Measurements from ENCODE around the gene TIMM10.

TIMM10 gene, protein sequence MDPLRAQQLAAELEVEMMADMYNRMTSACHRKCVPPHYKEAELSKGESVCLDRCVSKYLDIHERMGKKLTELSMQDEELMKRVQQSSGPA

DNA sequence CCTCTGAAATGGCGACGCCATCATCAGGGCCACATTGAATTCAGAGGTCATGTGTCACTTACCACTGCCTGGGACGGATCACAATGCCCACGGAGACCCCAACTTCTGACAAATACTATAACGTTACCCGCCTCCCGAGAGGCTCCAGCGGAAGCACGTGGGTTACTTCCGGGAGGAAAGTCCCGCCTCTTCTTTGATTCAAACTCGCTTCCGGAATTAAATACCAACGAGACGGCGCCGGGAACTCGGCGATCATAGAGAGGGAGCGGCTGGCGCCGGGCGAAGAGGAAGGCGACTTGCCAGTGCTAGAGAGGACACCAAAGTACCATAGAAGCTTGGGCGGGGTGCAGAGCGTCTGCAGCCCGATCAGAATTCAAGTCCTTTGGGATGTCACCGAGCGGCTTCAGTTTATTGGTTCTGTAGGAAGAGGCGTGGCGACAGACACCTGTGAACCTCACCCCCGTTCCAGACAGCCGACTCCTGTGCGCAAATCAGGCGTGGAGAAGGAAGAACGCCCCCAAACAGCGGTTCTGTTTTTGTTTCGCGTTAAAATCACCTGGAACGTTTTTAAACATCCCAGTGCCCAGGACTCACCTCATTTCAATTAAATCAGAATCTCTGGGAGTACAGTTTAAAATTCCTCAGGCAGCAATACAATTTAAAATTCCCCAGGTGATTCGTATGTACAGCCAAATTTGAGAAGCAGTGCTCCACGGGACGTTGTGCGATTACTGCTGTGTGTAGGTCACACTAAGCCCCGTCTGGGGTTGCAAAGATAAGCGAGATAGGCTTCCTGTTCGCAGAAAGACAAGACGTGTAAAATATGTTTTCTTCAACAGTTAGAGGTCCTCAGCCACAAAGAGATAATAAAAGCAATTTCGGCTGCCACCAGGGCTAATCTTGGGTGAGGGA, at the start of gene TIMM10:
Gene TIMM10 (minus strand): TSS at position 159 of the 912 bp plus-strand sequence. CDS start 565 bp downstream, outside the sequence.
- peak; percentile 93 for DNase-seq (ENCODE audit: low read depth)

DNA sequence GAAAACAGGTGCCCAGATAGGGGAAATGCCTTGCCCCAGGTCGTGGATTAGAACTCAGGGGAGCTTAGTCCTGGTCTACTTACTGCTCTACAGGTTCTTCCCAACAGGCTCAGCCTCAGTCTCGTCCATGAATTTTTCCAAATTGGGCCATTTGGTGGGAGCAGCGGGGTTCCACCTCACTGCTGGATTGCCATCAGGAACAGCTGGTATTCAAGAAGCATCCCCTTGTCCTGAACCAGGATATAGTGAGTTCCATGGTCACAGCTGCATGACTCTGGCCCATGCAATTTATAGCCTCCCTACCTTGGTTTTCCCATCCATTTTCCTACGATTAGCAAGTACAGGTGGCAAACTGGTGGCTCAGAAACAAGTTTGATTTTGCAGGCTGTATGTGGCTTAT, 43.5 kb upstream of the TIMM10 start:
- no peak for DNase-seq (ENCODE audit: low read depth)

DNA sequence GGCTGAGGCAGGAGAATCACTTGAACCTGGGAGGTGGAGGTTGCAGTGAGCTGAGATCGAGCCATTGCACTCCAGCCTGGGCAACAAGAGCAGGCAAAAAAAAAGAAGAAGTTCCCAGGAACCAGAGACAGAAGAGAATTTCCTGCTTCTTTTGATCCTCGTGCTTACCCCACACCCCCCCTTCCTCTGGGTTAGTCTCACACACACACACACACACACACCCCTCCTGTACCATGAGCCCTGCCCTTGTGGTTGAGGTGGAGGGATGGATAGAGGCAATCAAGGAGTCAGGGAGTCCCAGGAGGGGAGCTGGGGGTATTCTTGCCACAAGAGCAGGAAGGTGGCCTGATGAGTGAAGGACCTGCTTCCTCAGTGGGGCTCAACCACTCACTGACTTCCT, 41.1 kb upstream of the TIMM10 start:
- no peak for DNase-seq (ENCODE audit: low read depth)

DNA sequence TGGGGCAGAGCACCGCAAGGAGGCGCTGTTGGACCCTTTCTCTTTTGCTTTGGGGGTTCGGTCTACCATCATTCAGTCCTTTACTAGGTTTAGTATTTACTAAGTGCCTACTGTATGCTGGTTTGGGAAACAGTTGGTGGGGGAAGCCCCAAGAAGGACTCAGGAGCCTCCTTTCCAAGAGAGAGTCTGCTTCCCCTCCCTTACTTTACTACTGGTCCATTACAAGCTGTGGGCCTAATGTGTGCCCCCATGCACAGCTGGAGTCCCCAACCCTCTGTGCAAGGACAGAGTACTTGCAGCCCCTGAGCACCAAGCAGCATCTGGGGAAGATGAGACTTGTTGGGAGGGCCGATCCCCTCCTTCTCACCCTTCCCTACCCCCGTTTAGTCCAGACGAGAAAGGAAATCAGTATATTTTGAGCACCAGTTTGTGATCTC, 37.8 kb upstream of the TIMM10 start:
- peak; percentile 66 for DNase-seq (ENCODE audit: low read depth)

DNA sequence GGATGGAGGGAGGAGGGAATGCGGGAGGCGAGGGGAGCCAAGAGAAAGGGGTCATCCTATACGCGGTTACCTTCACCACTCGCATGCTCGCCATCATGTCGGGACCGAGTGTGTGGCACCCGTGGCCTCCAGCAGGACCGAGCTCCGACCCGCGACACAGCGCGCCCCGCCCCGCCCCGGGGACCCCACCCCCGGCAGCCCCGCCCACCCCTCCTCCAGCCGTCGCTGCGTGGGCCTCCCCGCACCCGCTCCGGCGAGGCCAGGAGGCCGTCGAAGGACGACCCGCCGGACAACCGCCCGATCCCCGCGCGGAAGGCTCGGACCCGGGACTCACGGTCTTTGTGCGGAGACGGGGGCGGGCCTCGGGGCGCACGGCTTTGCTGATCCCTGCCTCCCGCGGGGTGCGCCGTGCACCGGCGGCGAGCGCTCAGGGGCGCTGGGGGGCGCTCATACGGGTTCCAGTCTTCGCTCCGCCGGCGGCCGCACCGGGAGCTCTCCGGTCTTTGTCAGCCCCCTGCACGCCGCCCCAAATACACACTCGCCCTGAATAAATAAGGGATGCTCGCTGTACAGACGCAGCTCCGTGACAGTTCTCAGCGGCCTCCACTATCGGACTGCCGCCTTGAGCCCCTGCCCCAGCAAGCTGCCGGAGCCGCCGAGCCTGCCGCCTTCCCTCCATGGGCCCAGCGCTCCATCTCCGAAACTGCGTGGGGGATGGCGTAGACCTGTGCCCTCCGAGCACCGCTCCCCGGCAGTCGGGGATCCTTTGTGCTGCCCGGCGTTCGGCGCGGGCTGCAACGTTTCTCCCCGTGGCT, 37.2 kb upstream of the TIMM10 start, which contains the start of gene UBE2L6:
Gene UBE2L6 (minus strand): TSS at position 158 of the 815 bp plus-strand sequence. CDS start 61 bp downstream, at position 97.
- no peak for DNase-seq (ENCODE audit: low read depth)

DNA sequence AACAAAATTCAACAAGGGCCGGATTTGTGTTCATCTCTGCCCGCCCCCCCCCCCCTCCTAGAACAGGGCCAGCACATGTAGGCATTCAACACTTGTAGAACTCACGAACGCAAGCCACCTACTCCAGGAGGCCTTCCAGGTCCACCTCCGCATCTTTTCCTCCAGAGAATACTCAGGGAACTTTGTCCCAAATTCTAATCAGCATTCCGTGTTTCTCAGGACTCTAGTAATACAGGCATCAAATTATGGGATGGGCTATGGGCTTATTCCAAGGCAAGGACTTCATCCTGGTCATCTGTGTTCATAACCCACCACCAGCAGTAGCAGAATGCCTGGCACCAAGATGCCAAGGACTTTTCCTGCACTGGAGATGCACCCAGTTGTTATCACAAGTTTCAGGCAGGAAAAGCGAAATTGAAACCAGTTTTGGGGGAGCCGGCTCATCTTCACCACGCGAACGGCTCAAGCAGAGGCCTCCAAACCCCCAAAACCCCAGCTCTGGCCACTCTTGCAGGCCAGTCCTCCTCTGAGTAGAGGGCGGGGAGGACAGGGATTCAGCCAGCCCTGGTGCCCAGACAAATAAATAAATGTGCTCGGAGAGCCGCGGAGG, 36.5 kb upstream of the TIMM10 start:
- no peak for DNase-seq (ENCODE audit: low read depth)

DNA sequence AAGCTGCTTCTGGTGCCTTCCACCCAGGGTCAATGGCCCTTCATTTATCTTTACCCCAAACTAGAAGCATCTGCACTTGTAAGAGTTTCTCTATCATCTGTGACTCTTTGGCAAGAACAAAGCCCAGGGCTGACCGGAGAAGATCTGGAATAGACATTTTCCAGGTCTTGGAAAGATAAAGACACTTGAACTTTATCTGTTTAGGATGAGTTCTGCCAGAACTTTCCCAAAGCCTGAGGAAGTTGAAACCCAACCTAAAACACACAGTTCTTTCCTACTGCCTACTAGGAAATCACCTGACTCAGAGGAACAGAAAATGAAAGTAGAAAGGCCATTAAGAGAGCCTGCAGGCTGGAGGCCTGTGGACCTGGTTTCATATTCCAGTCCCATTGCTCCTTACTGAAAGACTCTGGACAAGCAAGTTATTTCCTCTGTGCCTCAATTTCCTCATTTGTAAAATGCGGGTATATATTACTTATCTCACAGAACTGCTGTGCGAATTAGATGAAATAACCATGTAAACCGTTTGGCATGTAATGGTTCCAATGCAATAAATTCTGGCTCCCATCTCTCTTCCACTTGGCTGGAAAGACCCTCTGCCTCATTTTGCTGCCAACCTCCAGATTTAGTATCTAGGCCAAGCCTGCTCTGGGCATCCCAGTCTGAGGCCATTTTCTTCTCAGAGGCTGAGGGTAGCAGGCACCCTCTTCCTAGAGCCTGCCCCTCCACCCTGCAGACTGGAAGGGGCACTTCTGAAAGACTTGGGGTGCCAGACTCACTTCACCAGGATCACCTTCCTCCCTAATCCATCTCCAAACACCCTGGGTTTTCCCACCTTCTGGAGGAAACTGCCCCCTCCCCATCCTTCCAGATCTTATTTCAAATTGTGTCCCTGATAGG, 35.7 kb upstream of the TIMM10 start:
- DNase-seq (ENCODE audit: low read depth): no peak

DNA sequence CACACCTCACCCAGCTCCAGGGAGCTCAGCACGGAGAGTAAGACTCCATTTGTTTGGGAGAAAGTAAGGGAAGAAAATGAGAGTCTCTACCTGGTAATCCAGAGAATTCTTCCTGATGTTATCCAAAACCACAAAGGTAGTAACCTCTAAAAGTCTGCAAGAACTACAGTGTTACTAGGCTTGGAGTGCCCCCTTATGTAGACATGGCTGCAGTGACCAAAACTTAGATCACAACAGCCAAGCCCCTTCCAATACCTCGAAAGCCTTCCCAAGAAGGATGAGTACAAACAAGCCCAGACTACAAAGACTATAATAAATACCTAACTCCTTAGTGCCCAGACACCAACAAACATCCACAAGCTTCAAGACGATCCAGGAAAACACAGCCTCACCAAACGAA, 32.0 kb upstream of the TIMM10 start:
- no peak for DNase-seq (ENCODE audit: low read depth)

DNA sequence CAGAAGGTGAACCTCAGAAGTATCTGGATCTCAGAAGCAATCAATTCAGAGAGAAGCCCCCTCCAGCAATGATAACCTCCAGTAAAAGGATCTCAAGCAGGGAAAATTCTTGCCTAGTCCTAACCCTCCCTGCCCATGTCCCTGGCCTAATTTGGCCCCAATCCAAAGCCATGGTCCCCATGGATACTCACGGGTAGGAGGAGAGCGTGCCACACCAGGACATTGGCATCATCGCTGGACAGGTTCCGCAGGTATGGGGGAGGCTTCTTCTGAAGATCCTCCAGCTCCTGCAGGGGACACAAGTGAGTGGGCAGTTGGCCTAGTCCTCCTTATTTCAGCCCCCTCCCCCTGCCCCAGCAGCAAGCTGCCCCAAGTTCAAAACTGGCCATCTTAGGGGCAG, 29.6 kb upstream of the TIMM10 start:
- DNase-seq (ENCODE audit: low read depth): no peak

DNA sequence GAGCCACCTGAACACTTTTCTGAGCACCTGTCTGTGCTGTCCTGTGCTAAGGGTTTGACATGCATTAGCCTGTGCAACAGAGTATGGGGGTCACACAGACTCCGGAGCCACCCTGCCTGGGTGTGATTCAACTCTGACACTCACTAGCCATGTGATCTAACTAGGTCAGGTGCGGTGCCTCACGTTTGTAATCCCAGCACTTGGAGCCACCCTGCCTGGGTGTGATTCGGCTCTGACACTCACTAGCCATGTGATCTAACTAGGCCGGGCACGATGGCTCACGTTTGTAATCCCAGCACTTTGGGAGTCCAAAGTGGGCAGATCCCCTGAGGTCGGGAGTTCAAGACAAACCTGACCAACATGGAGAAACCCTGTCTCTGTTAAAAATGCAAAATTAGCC, 25.5 kb upstream of the TIMM10 start:
- DNase-seq (ENCODE audit: low read depth): no peak

DNA sequence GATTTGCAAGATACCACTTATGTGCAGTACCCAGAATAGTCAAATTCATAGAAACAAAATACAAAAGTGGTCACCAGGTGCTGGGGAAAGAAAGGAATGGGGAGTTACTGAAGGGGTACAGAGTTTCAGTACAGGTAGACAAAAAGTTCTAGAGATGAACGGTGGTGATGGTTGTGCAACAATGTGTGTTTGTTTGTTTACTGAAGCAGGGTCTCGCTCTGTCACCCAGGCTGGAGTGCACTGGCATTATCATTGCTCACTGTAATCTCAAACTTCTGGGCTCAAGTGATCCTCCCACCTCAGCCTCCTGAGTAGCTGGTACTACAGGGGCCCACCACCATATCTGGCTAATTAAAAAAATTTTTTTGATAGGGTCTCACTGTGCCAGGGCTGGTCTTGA, 24.8 kb upstream of the TIMM10 start:
- no peak for DNase-seq (ENCODE audit: low read depth)

DNA sequence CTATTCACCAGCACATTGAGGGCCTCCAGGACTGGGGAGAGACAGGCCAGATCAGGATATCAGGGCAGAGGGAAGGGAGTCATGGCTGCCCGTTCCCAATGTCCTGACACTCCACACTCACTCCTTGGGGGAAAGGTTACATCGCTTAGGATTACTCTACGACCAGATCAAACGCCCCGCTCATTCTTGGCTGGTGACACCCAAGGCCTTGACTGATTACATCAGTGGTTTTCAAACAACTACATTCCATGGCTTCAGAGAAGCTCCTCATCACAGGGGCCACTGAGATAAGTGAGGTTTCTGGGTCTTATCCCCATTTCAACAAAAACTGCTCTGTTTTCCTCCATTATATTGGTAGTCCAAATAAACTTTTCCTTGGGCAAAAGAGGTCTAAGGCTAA, 21.9 kb upstream of the TIMM10 start:
- DNase-seq (ENCODE audit: low read depth): no peak

DNA sequence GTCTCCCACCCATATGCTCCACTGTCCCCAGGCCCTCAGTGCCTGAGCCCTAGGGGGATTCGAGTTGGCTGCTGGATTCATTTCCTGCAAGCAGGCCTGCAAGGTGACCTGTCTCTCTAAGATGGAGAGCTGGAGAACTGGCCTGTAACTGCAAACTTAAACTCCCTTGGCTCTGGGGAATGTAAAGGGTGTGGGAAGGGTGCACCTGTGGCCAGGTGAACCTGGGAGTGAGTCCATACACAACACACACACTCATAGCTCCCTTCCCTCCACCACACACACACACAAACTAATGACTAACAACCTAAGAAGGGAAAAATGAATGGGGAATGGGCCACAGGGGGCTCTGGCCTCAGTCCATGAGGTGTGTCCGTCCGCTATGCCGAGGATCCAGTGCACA, 21.4 kb upstream of the TIMM10 start:
- DNase-seq (ENCODE audit: low read depth): no peak

DNA sequence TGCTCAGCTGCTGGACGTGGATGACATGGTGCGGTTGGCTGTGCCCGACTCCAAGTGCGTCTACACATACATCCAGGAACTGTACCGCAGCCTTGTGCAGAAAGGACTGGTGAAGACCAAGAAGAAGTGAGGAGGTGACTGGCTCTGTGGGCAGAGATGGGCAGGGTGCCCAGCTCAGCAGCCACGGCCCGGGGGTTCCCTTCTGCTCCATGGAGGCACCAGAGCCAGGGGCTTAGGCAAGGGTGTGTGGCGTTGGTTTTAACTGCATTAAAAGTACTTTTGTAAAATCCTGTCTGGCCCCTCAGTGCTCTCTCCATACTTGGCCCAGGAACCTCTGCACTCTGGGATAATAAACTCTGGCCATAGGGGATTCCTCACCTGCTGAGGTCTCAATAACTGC, 19.4 kb upstream of the TIMM10 start:
- DNase-seq (ENCODE audit: low read depth): no peak

DNA sequence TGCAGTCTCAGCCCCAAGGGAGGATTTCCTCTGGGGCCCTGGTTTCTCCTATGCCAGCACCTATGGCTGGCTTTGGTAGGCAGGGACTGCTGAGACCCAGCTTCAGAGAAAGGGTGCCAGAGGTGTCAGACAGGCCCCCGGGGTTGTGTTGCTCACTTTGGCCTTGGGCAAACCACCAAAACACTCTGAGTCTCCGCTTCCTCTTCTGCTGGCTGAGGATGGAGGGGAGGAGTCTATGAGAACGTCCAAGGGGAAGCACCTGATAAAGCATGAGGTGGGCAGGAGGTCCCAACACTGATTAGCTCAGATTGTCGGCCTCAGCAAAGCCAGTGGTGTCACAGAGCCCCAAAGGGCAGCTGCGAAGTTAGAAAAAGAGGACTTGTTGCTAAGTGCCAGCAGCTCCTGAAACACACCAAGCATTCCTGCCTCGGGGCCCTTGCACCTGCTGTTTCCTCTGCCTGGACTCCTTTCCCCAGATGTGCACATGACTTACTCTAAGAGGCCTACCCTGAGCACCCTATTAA, 17.4 kb upstream of the TIMM10 start:
- no peak for DNase-seq (ENCODE audit: low read depth)

DNA sequence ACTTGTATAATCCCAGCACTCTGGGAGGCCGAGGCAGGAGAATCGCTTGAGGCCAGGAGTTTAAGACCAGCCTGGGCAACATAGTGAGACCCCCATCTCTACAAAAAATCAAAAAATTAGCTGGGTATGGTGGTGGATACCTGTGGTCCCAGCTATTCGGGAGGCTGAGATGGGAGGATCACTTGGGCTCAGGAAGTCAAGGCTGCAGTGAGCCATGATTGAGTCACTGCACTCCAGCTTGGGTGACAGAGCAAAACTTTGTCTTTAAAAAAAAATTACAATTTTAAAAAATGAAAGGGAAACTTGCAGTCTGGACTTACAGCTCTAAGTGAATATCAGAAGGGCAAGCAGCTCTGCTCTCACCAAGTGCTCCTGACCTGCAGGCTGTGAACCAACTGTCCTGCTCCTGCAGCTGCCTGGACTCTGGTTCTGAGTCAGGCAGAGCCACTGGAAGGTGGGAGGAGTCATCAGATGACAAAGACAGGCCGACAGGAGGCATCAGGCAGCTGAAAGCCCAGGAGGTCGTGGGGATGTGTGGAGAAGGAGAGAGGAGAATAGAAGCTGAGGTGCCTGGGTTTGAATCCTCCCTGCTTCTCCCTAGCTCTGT, 16.4 kb upstream of the TIMM10 start:
- no peak for DNase-seq (ENCODE audit: low read depth)

DNA sequence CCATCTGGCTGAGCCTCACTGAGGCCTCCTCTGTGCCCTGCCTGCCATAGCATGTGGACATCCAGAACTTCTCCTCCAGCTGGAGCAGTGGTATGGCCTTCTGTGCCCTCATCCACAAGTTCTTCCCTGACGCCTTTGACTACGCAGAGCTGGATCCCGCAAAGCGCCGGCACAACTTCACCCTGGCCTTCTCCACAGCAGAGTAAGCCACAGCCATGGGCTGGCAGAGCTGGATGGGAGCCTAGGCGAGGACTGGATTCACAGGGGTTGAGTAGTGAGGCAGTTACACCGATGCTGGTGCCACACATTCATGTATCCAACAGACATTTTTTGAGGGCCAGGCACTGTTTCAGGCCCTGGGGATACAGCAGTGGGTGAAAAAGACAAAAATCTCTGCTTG, 15.9 kb upstream of the TIMM10 start:
- DNase-seq (ENCODE audit: low read depth): no peak

DNA sequence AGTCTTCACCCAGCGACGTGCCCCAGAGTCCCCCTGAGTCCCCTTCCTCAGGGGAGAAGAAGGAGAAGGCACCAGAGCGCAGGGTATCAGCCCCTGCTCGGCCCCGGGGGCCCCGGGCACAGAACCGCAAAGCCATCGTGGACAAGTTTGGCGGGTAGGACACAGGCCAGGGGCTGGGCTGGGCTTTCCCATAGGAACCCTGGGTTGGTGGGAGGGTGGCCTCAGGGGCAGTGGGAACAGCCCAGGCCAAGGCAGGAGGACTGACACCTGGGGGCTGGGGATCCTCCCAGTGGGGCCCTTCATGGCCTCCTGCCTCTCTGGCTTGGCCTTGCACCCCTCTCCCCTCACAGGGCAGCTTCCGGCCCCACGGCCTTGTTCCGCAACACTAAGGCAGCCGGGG, 15.3 kb upstream of the TIMM10 start:
- DNase-seq (ENCODE audit: low read depth): no peak

DNA sequence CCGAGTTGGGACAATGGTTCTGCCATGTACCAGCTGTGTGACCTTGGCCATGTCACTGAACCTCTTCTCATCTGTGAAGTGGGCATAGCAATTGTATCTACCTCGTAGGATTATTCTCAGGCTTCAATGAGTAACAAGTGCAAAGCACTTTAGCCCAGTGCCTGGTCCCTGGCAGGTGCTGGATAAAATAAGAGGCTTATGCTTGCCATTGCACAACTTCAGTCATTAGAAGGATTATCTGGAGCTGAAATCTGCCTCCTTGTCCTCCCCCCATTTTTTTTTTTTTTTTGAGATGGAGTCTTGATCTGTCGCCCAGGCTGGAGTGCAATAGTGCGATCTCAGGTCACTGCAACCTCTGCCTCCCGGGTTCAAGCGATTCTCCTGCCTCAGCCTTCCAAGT, 14.0 kb upstream of the TIMM10 start:
- DNase-seq (ENCODE audit: low read depth): no peak

DNA sequence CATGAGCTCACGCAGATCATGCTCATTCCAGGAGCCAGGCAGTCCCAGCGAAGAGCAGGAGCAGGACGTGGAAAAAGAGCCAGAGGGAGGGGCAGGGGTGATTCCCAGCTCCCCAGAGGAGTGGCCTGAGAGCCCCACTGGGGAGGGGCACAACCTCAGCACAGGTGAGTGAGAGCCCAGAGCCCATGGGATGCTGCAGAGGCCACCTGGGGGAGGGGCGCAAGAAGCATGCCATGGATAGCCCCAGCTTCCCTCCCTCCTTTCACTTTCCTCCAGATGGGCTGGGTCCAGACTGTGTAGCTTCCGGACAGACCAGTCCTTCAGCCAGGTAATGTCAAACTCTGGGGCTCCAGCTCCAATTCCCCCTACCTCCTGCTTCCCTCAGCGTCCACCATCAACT, 13.0 kb upstream of the TIMM10 start:
- DNase-seq (ENCODE audit: low read depth): no peak

DNA sequence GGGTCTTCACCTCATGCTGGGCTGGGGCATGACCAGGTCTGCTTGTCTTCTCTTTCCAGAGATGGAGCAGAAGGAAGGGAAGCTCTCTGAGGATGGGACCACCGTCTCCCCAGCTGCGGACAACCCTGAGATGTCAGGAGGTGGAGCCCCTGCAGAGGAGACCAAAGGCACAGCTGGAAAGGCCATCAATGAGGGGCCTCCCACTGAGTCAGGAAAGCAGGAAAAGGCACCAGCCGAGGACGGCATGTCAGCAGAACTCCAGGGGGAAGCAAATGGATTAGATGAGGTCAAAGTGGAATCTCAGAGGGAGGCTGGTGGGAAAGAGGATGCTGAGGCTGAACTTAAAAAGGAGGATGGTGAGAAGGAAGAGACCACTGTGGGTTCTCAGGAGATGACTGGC, 12.0 kb upstream of the TIMM10 start:
- DNase-seq (ENCODE audit: low read depth): no peak
